NB4 (cell line): ENCODE results near the gene FUOM.

ENCODE experiments used
- CTCF ChIP-seq: IDR thresholded peaks from one replicate; pipeline ENCODE4 v1.5.1; 2012; ENCODE audit warnings: low read depth, low read length
- MAX ChIP-seq: IDR thresholded peaks from 2 replicates; pipeline ENCODE4 v1.6.1; 2011; ENCODE audit warnings: low read depth, low read length
- POLR2A ChIP-seq: IDR thresholded peaks from 2 replicates; pipeline ENCODE4 v1.6.1; 2011; ENCODE audit warnings: mild to moderate bottlenecking; ENCODE audit not compliant: insufficient read length; ENCODE audit errors: extremely low read depth

GRCh38 chr10:133346413-133346812 lies 11.4 kb downstream of the FUOM start:
- no peak for TF ChIP-seq CTCF
- TF ChIP-seq POLR2A = no peak
- TF ChIP-seq MAX = no peak
